Fibroblast of pulmonary artery (primary cell): ENCODE measurements around the gene ABCA12.

Experiments
- DNase-seq: peaks from one replicate; pipeline ENCODE4 v3.0.0-alpha.2; 2010; ENCODE audit warnings: low read depth
- H3K4me3 ChIP-seq: replicated peaks from 2 replicates; pipeline ENCODE4 v1.5.1; 2011; ENCODE audit warnings: low read depth, mild to moderate bottlenecking, control low read depth, low read length, moderate library complexity
- TF ChIP-seq, protein P1 (sequence below): IDR thresholded peaks from 2 replicates; pipeline ENCODE4 v1.5.1; 2011; ENCODE audit warnings: mild to moderate bottlenecking, control low read depth, low read length, inconsistent platforms; ENCODE audit errors: missing control alignments

The ABCA12 gene

GRCh38 chr2:215019085-215019484 lies 119.3 kb downstream of the ABCA12 start:
- TF ChIP-seq, protein P1, sequence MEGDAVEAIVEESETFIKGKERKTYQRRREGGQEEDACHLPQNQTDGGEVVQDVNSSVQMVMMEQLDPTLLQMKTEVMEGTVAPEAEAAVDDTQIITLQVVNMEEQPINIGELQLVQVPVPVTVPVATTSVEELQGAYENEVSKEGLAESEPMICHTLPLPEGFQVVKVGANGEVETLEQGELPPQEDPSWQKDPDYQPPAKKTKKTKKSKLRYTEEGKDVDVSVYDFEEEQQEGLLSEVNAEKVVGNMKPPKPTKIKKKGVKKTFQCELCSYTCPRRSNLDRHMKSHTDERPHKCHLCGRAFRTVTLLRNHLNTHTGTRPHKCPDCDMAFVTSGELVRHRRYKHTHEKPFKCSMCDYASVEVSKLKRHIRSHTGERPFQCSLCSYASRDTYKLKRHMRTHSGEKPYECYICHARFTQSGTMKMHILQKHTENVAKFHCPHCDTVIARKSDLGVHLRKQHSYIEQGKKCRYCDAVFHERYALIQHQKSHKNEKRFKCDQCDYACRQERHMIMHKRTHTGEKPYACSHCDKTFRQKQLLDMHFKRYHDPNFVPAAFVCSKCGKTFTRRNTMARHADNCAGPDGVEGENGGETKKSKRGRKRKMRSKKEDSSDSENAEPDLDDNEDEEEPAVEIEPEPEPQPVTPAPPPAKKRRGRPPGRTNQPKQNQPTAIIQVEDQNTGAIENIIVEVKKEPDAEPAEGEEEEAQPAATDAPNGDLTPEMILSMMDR, result no peak
- H3K4me3 ChIP-seq, result no peak overlapping the region
- DNase-seq, result no peak

GRCh38 chr2:215015421-215015820 lies 123.0 kb downstream of the ABCA12 start:
- DNase-seq, result no peak
- TF ChIP-seq, protein P1, result no peak
- H3K4me3 ChIP-seq, result no peak overlapping the region

DNA sequence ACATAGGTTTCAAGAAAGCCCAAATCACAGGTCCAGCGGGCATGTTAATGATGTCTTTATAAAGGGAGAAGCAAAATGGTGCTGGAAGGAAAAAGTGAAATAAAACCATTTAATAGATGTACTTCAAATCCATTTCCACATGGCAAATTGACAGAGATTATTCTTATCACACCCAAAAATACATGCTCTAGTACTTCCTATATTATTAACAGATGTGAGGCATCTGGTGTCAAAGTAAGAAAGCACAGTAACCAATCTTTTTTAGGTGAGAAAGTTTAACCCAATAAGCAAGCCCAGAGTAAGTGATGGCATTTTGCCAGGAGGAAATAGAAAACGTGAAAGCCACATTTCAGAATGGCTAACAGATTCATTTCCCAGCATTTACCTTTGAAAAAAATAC lies 128.0 kb downstream of the ABCA12 start:
- no peak for DNase-seq
- no peak overlapping the region for H3K4me3 ChIP-seq
- TF ChIP-seq, protein P1, result no peak

GRCh38 chr2:215003001-215003400 lies 135.4 kb downstream of the ABCA12 start:
- H3K4me3 ChIP-seq, result no peak overlapping the region
- TF ChIP-seq, protein P1, result no peak
- peak; percentile 24 for DNase-seq

DNA sequence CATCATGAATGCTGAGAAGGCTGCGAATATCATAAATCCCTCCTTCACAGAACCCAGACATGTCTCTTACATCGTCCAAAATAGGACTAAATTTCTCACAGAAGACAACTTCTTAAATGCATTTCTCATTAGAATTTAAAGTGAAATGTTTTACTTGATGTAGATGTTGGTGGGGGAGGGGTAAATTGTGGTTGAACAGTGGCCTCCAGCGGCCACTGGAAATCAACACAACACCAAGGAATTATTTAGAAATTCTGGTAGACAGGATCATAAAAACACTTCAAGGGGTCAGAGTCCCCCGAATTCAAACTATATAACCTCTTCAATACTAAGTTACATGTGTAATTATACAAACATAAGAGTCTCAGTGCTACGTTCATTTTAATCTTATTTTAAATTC lies 135.9 kb downstream of the ABCA12 start:
- TF ChIP-seq, protein P1, result peak; percentile 64
- peak; percentile 66 for DNase-seq
- H3K4me3 ChIP-seq, result no peak overlapping the region

DNA sequence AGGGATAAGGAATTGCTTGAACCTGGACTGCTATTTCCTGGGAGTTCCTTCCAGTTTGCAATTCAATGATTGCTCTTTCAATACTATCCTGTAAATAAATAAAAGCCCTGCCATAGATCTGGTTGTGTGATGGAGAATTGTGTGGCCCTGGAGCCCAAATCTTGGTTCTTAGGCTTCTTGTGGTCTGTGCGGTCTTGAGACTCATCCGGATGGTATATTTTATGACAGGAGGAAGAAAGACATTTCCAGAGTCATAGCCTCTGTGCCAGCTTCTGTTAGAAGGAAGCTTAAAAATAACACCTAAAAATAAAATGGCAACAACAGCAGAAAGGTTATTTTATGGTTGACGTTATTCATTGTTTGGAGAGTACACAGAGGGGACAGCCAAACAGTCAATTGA lies 137.7 kb downstream of the ABCA12 start:
- H3K4me3 ChIP-seq, result no peak overlapping the region
- no peak for DNase-seq
- TF ChIP-seq, protein P1, result no peak

- no peak for DNase-seq
- TF ChIP-seq, protein P1, result no peak
- H3K4me3 ChIP-seq, result no peak overlapping the region
Observed at GRCh38 chr2:214995926-214996670, 142.3 kb downstream of the ABCA12 start.
